ENCODE results near the gene MAP1A. TPM values are rescaled to one million over a fixed set of nuclear protein-coding genes. Genes with fewer than 3 reads are reported as not detected.

MAP1A gene
- total RNA-seq, 1 donor from 2014 or later, result 0.76 TPM

GRCh38 chr15:43511012-43511885 is 6.2 kb upstream of the MAP1A start:
- no peak for ATAC-seq

GRCh38 chr15:43513550-43513949 is 3.9 kb upstream of the MAP1A start:
- no peak for ATAC-seq

- ATAC-seq, result no peak
Measured at GRCh38 chr15:43514241-43515057, 3.0 kb upstream of the MAP1A start.

GRCh38 chr15:43515741-43516140 is 1.7 kb upstream of the MAP1A start:
- ATAC-seq, result no peak

GRCh38 chr15:43516185-43516584 is 1.2 kb upstream of the MAP1A start:
- ATAC-seq, result no peak

GRCh38 chr15:43516801-43517353 is 531 bp upstream of the MAP1A start:
- no peak for ATAC-seq

GRCh38 chr15:43518197-43518761 is 871 bp downstream of the MAP1A start:
- ATAC-seq, result no peak

- ATAC-seq, result no peak
Measured at GRCh38 chr15:43519196-43519595, 1.8 kb downstream of the MAP1A start.

- no peak for ATAC-seq
Measured at GRCh38 chr15:43520138-43520537, 2.7 kb downstream of the MAP1A start.

- ATAC-seq, result no peak
Measured at GRCh38 chr15:43521419-43521818, 4.0 kb downstream of the MAP1A start.

- no peak for ATAC-seq
Measured at GRCh38 chr15:43522247-43522646, 4.8 kb downstream of the MAP1A start.

GRCh38 chr15:43523646-43524045 is 6.2 kb downstream of the MAP1A start:
- ATAC-seq, result no peak

- ATAC-seq, result no peak
Measured at GRCh38 chr15:43524254-43524845, 6.9 kb downstream of the MAP1A start.

GRCh38 chr15:43525131-43525530 is 7.7 kb downstream of the MAP1A start:
- ATAC-seq, result no peak

GRCh38 chr15:43526261-43526930 is 9.0 kb downstream of the MAP1A start:
- no peak for ATAC-seq

- no peak for ATAC-seq
Measured at GRCh38 chr15:43527016-43527801, 9.8 kb downstream of the MAP1A start.

- no peak for ATAC-seq
Measured at GRCh38 chr15:43527802-43528541, 10.6 kb downstream of the MAP1A start.

GRCh38 chr15:43528542-43529007 is 11.2 kb downstream of the MAP1A start:
- ATAC-seq, result peak; percentile 4

- peak; percentile 8 for ATAC-seq
Measured at GRCh38 chr15:43529141-43529540, 11.7 kb downstream of the MAP1A start.
